Amygdala (tissue), 56 donors: ENCODE data around the gene DDX1.
"Not testable (repeated sequence)": the region's sequence is repeated elsewhere in the genome, so short reads cannot be mapped to it uniquely, and the experiment has no call there.

Experiments
- DNase-seq, 56 donors: peaks; one replicate each; lab custom pipeline; 2025; lab: John Stamatoyannopoulos, UW

DDX1 gene

DNA sequence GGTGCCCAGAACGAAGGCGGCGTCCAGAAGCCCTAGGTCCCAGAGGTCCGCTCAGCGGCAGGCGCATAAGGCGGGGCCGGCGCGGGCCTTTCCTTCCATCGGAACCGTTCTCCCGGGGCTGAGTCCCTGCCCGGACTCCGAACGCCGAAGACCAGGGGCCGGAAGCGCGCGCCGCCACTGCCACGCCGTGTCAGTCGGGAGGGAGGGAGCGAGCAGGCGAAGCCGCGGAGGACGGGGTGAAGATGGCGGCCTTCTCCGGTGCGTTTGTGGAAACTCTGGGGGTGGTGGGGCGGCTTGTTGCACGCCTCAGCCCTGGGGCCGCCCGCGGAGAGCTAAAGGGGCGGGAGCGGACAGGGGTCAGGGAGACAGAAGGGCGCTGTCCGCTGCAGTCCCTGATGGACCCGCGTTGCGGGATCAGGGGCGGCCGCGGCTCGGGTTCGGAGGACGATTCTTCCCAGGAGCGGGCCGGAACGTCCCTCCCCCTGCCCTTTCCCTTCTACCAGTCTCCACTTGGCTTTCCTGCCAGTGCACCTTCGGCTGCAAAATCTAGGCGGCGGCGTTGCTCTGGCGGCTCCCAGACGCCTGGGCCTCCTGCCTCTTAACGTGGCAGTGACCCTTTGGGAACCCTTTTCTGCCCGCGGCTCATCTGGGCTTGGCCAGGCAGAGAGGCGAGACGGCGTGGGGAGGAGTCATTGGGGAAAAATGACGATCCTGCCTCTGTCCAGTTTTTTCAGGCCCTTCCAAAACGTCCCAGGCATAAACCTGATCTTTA, at the start of gene DDX1:
Gene DDX1, plus strand, starts transcription at position 177 of the 772 bp plus-strand sequence. Its CDS starts 66 bp downstream, at position 243.
- peak in 55 of 56 donors; percentile 24 to 89 (median 78) for DNase-seq

DNA sequence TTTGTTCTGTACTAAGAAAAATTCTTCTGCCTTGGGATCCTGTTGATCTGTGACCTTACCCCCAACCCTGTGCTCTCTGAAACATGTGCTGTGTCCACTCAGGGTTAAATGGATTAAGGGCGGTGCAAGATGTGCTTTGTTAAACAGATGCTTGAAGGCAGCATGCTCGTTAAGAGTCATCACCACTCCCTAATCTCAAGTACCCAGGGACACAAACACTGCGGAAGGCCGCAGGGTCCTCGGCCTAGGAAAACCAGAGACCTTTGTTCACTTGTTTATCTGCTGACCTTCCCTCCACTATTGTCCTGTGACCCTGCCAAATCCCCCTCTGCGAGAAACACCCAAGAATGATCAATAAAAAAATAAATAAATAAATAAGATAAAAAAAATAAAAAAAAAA, 49.4 kb upstream of the DDX1 start:
- not testable (repeated sequence) for DNase-seq

DNA sequence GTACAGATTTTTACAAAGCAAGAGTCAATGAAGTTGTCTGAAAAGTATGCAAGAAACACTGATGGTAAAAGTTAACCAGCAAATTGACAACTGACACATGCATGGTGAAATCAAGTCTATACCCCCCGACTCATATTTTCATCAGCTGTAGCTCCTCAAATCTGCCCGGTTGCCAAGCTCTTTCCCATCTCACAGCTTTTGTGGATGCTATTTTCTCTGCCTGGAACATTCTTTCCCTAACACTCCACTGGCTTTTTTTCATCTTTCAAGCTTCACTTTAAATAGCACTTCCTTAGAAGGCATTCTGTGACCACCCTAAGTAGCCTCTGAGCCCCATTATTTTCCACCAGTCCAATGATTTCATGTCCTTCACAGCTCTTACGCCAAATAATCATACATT, 48.6 kb upstream of the DDX1 start:
- DNase-seq: no peak

DNA sequence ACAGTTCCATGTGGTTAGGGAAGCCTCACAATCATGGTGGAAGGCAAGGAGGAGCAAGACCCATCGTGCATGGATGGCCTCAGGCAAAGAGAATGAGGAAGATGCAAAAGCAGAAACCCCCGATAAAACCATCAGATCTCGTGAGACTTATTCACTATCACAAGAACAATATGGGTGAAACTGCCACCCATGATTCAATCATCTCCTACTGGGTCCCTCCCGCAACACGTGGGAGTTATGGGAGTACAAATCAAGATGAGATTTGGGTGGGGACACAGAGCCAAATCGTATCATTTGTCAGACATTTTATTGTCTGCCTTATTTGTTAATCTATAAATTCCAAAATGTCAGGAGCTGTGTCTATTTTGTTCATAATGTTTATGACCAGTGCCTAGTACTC, 48.1 kb upstream of the DDX1 start:
- DNase-seq: no peak

DNA sequence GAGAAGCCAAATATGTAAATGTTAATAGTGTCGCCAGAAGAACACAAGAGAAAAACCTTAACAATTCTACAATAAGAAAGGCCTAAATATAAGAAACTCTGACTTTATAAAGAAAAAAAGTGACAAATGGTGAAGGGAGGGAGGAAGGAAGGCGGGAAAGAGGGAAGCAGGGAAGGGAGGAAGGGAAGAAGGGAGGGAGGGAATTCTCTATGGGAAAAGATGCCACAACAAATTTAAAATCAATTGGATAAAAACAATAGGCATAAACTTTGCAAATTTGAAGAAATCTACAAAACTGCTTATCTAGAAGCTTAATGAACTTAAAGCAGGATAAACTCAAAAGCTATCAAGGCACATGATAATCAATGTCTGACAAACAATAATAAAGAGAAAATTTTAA, 47.4 kb upstream of the DDX1 start:
- DNase-seq: no peak

DNA sequence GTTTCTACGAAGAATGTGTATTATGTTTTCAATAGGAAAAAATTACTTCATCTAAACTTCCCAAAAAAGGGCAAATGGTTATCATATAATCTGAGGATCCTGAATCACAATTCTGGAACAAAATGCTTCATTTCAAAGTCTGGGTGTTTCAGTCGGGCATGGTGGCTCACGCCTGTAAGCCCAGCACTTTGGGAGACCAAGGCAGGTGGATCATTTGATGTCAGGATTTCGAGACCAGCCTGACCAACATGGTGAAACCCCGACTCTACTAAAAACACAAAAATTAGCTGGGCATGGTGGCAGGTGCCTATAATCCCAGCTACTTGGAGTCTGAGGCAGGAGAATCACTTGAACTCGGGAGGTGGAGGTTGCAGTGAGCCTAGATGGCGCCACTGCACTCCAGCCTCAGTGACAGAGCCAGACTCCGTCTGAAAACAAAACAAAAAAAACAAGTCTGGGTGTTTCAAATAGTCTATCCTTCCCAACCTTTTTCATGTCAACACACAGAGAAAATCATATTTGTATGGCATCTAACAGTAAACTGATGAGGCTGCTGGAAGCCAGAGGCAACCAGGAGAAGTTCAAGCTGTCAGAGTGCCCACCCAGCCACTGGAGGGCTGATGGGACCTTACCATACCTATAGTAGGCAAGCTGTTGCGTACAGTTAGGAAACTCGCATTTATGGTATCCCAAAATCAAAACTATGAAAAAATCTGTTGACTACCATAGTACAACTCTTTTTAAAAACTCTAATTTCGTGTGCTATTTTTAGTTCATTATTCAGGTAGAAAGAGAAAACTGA, 45.2 kb upstream of the DDX1 start:
- no peak for DNase-seq

DNA sequence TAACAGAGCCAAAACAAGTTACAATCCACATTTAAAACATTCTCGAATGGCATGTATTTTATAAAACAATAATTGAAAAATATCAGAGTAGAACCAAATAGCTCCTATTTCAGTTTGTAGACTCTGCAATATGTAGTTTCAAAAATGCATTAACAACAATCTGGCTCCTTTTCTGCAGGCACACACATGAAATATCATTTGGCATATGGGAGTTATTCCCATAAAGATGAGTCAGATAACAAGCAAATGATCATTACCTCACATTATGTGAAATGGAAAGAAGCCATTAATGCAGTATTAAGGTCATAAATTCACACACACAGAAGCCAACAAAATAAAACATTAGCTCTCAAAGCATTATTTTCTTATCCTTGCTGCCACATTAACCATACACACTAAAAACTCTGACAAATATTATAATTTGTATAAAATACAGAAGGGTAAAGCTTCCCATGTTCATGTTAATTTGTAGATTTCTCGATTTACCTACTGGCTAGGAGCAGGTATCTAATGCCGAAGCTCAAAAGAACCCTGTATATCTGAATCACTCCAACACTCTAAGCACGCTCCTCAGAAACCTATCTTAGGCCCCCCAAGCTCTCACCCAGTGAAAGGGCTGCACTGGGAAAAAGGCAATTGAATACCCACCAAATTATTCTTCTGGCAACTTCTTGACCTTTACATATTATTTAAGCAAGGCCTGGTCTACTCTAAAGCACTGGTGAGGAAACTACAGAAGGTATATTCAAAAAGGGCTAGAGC, 44.4 kb upstream of the DDX1 start:
- DNase-seq: no peak

DNA sequence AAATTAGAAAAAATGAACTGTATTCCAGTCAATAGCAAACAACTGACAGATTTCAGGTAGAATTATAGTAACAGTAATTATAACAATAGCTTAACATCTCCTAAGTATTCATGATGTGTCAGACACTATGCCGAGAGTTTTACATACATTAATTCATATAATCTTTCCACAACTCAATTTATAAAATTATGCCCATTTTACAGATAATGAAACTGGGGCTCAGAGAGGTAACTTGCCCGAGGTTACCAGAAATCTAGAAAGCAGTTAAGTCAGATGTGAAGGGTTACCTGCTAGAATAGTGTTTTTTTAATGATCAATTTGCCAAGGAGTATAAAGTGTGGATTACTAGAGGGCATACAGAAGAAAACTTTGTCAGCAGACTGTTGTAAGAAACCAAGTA, 42.7 kb upstream of the DDX1 start:
- no peak for DNase-seq

DNA sequence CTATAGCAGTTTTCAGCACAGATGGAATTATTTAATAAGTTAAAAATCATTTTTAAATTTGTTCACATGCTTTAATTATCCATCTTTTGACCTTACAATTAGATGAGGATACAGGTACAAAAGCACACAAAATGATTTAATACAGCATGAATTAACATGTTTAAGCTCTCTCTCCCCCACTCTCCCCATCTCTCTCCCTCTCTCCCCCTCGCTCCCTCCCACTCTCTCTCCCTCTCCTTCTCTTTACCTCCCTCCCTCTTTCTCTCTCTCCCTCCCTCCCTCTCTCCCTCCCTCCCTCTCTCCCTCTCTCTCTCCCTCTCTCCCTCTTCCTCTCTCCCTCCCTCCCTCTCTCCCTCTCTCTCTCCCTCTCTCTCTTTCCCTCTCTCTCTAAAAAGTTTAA, 38.1 kb upstream of the DDX1 start:
- no peak for DNase-seq

DNA sequence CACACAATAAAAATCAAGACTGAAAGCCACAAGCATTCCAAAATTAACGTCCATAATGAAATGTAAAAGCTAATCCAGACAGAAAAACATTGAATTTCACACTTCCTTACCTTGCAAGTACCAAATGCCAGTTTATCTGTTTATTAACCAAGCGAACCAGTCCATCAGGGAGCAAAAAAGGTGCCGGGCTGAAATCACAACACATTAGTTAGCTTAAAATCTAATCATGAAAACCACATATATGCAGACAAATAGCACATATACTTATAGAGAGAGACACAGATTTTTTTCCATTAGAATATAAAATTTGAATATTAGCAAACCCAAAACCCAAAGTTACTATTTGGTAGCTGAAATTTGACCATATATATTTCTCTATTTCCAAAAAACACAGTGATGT, 37.7 kb upstream of the DDX1 start:
- DNase-seq: no peak

DNA sequence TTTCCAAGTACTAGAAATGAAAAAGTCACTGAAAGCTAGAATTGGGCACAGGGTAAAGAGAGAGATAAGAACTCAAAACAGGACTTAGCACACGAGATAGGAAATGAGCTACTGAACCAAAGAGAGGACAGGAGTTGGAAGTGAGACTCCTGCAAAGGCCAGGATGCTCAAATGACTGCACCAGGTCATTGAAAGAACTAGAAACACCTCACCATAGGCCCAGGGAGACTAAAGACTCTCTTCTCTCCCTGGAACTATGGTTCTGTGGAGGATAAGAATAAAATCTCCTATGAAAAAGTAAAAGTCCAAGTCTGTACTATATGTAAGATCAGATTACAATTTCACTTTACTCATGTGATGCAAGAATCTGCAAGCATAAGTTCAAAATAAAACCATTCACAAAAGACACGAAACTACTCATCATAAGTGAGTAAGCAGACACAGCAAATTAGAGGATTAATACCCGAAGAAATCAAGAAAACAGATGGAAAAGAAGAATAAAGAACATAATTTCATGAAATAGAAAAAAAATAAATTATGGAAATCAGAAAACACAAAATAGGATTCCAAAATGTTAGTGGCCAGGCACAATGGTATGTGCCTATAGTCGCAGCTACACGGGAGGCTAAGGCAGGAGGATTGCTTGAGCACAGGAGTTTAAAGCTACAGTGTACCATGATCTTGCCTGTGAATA, 37.0 kb upstream of the DDX1 start:
- no peak for DNase-seq

DNA sequence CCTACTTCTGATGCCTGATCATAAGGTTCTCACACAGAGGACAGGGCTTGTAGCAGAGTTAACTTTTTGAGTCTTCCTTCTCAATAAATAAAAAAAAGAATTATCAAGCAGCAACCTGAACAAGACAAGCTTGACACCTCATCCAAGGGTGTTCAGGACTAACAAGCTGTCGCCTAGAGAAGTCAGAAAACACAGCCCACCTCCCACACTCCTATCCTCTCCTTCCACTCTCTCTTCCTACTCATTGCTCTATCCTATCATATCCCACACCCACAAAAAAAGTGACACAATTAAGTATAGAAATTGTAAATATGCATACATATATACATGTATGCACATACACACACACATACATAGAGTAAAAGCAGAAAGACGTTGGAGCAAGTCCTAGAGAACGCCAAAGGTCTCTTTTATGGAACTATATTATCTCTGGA, 35.9 kb upstream of the DDX1 start:
- no peak for DNase-seq

DNA sequence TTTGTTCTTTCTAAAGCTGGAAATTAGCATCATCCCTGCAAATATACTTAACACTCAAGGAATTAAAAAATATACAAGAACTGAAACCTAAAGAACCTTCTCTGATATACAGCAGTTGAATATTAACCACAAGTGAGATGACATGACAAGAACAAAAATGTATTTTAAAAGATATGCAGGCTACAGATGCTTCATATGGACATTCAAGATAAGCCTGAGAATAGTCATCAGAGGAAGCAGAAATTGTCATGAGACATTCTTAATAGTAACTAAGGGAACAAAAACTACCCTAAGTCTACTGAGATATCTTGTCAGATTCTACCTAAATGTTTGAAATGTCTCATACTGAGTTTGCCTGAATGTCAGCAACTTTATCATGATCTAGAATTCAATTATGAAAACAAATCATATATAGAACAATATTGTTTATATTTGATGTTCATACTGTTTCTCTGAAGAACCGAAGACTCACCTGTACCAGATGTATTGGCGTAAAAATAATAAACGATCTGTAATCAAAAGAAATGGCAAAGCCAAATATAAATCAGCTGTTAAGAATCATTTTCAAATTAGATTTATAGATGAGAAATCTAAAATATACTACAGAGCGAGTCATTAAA, 35.2 kb upstream of the DDX1 start:
- DNase-seq: no peak

DNA sequence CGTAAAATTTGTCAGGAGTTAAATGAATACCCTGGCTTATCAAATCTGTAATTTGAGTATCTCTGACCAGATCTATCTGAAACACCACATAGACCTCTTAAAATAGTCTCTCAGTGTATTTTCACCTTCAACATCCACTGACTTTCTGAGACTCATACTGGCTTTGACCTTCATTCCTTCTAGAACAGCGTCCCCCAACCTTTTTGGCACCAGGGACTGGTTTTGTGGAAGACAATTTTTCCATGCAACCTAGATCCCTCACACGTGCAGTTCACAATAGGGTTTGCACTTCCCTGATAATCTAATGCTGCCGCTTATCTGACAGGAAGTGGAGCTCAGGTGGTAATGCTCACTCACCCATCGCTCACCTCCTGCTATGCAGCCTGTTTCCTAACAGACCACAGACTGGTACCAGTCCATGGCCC, 33.8 kb upstream of the DDX1 start:
- DNase-seq: no peak

DNA sequence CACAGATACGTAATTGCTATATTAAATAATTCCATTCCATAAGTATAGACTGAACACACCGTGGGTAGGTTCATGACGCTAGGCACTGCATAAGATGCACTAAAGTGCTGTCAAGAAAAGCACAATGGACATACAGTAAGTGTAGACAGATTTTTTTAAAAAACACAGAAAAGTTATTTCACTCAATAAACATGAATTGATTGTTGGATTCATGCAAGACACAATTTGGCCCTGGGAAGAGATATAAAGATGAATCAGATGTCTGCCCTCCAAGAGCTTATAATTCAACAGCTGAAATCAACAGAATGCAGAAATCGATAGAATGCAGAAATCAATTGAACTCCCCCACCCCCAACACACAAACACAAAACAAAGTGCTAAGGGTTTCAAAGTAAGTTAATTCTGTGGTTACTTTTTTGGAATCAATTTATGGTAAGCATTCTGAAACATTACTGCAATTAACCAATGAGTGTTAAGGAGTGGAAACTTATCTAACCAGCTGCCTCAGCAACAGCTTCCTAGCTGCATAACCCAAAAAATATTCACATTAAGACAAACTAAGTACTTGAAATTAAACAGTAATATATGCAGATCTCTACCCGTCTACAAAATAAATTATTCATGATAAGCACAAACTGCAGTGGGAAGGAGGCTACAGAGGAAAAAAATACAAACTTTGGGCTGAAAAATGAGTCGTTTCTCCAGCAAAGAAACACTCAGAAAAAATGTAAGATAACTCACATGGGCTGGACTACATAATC, 32.1 kb upstream of the DDX1 start:
- no peak for DNase-seq

DNA sequence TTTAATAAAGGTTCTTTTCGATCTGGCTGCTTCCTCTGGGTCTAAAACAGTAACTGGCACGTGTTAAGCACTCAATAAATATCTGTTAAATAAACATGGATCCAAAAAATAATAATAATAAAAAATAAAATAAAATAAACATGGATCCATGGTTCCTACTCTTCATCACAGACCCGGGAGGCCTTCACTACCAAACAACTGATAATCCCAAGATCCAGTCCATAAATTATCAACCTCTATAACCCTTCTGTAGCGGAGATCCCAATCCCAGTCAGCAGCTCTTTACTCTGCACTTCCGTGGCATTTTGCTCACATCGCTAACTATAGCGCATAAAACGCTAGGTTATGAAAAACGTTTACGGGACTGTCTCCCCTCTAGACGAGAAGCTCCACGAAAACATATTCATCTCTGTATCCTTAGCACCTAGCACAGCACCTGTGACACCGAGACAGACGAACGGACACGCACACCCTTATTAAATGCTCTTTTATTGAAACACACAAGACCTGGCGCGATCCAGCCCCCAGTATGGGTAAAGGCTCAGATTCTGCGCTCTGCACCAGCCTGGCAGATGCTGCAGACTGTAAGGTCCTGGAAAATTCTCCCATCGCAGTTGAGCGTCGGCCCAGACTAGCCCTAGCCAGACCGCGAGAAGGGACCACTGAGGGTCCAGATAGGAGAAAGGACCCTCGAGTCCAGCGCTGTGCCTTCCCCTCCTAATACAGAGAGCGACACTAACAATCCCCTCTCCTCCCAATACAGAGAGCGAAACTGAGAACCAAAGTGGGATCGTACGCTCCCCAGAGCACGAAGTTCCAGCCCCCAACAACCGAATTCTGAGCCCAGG, 31.3 kb upstream of the DDX1 start:
- peak in 25 of 56 donors; percentile 3 to 68 (median 27) for DNase-seq

DNA sequence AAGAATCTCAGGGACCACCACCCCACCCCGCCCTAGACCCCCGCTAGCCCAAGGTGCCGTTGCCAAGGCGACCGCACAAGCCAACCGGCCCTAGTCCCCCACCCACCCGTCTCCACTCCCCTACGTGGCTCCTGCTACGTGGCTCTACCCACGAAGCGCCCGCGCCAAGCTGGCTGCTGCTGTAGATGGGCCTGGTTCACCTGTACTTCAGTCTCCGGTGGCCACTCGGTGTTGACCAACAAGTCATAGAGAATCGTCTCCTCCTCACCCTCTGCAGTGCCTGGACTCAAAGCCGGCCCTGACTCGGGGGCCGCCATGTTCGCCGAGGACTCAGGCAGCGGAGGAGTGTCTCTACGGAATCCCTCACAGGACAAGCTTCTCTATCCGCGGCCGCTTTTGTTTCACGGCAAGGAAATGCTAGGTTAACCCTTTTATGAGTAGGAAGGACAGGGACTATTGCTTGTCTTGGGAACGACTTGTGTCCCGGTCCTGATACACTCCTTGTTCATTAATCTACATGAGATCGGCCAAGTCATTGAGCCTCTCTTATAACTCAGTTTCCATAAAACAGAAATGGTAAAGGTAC, 30.6 kb upstream of the DDX1 start, which contains the start of gene NBAS:
Gene NBAS, minus strand, starts transcription at position 347 of the 586 bp plus-strand sequence. Its CDS starts 30 bp downstream, at position 317.
- DNase-seq: peak; percentile 34 to 93 (median 79)
